Fibroblast of lung (primary cell): ENCODE data around the gene CD46. TPM values are rescaled to one million over a fixed set of nuclear protein-coding genes. Genes with fewer than 3 reads are reported as not detected.
"Not testable (repeated sequence)": the region's sequence is repeated elsewhere in the genome, so short reads cannot be mapped to it uniquely, and the experiment has no call there.

Source experiments
- DNase-seq, 2 donors: peaks; one replicate each; pipeline versions ENCODE4 v3.0.0 to v3.0.0-alpha.2; 2010; ENCODE audit warnings: low read depth in 2 of 2
- H2AFZ ChIP-seq: 2 replicates; pipeline ENCODE4 v1.5.1; 2012; ENCODE audit warnings: low read length, control low read depth, inconsistent platforms
- H3K27ac ChIP-seq: 2 replicates; pipeline ENCODE4 v1.5.1; 2011; ENCODE audit warnings: low read length, control low read depth; ENCODE audit not compliant: insufficient read depth
- H3K27me3 ChIP-seq: 2 replicates; pipeline ENCODE4 v1.5.1; 2011; ENCODE audit warnings: mild to moderate bottlenecking, low read length; ENCODE audit not compliant: control insufficient read depth, insufficient read depth
- H3K36me3 ChIP-seq: 2 replicates; pipeline ENCODE4 v1.5.1; 2011; ENCODE audit warnings: low read length; ENCODE audit not compliant: control insufficient read depth, insufficient read depth
- H3K4me1 ChIP-seq: 2 replicates; pipeline ENCODE4 v1.5.1; 2011; ENCODE audit warnings: low read length; ENCODE audit not compliant: control insufficient read depth, insufficient read depth; ENCODE audit errors: extremely low read depth
- H3K4me2 ChIP-seq: 2 replicates; pipeline ENCODE4 v1.5.1; 2011; ENCODE audit warnings: low read length, control low read depth; ENCODE audit not compliant: insufficient read depth; ENCODE audit errors: extremely low read depth
- H3K4me3 ChIP-seq, 4 experiments: fragments of 200-600 bp in 1 of 4; sonication (generic) in 1 of 4; replicated peaks in 1 of 4; 2 replicates each; pipeline ENCODE4 v1.5.1; 2011 to 2016; ENCODE audit warnings: low read length in 4 of 4, low read depth in 3 of 4, mild to moderate bottlenecking in 3 of 4, control low read depth in 2 of 4, inconsistent platforms in 1 of 4, mixed read lengths in 1 of 4; ENCODE audit not compliant: insufficient read depth in 1 of 4; ENCODE audit errors: control extremely low read depth in 1 of 4
- H3K79me2 ChIP-seq: 2 replicates; pipeline ENCODE4 v1.5.1; 2012; ENCODE audit warnings: mild to moderate bottlenecking, low read length, inconsistent platforms; ENCODE audit not compliant: control insufficient read depth, insufficient read depth
- H3K9ac ChIP-seq: 2 replicates; pipeline ENCODE4 v1.5.1; 2011; ENCODE audit warnings: mild to moderate bottlenecking, low read length, control low read depth; ENCODE audit not compliant: insufficient read depth
- H3K9me3 ChIP-seq: 2 replicates; pipeline ENCODE4 v1.5.1; 2012; ENCODE audit warnings: low read depth, low read length; ENCODE audit not compliant: control insufficient read depth, insufficient read depth
- H4K20me1 ChIP-seq: 2 replicates; pipeline ENCODE4 v1.5.1; 2011; ENCODE audit warnings: low read length; ENCODE audit not compliant: control insufficient read depth, insufficient read depth; ENCODE audit errors: extremely low read depth
- CTCF ChIP-seq, 2 donors: IDR thresholded peaks in 1 of 2; conservative IDR thresholded peaks in 1 of 2; 1 replicate in 1 of 2; 2 replicates in 1 of 2; pipeline ENCODE4 v1.5.1; 2011 to 2012; ENCODE audit warnings: low read length in 2 of 2, control low read depth in 1 of 2, inconsistent platforms in 1 of 2, low read depth in 1 of 2, mild to moderate bottlenecking in 1 of 2
- EZH2 ChIP-seq: IDR thresholded peaks from 2 replicates; pipeline ENCODE4 v1.5.1; 2012; ENCODE audit warnings: low read length, control low read depth, mild to moderate bottlenecking; ENCODE audit errors: missing control alignments
- polyA plus RNA-seq, 2 donors: library from polyadenylated mRNA; depleted of rRNA in 1 of 2; stranded (reverse) in 1 of 2; unstranded in 1 of 2; fragments of >200 nt; gene quantifications; 2 replicates each; pipeline ENCODE4 v1.2.1, GENCODE V29; 2011 to 2012; ENCODE audit warnings: missing spikeins in 1 of 2
- total RNA-seq: library from RNA; depleted of rRNA; stranded (reverse); fragments of >200 nt; gene quantifications from 2 replicates; pipeline ENCODE4 v1.2.1, GENCODE V29; 2014

The CD46 gene
- total and polyA plus RNA-seq, 2 donors (not counting 1 experiment from before 2014, with no cell fraction given): 198 to 294 TPM

GRCh38 chr1:207737503-207738157 lies 14.2 kb upstream of the CD46 start:
- not testable (repeated sequence) for H2AFZ ChIP-seq, H3K9me3 ChIP-seq, H3K4me3 ChIP-seq, DNase-seq, H4K20me1 ChIP-seq, H3K4me2 ChIP-seq, H3K4me1 ChIP-seq, H3K27ac ChIP-seq, H3K9ac ChIP-seq, H3K79me2 ChIP-seq, H3K27me3 ChIP-seq, H3K36me3 ChIP-seq

GRCh38 chr1:207738158-207738659 lies 13.6 kb upstream of the CD46 start:
- H3K27ac ChIP-seq, DNase-seq: not testable (repeated sequence)

GRCh38 chr1:207740207-207740606 lies 11.6 kb upstream of the CD46 start:
- no peak overlapping the region for H3K4me3 ChIP-seq
- no peak overlapping the region for H3K4me2 ChIP-seq
- no peaks in the 10 kb centered on the region for H3K27me3 ChIP-seq
- DNase-seq: no peak
- no peaks in the 10 kb centered on the region for H4K20me1 ChIP-seq
- H3K9me3 ChIP-seq: no peaks in the 10 kb centered on the region
- no peaks in the 10 kb centered on the region for H3K4me1 ChIP-seq
- H3K9ac ChIP-seq: no peak overlapping the region
- H3K36me3 ChIP-seq: no peaks in the 10 kb centered on the region
- H2AFZ ChIP-seq: no peak overlapping the region
- no peak overlapping the region for H3K27ac ChIP-seq
- TF ChIP-seq CTCF (conservative IDR thresholded peaks at IDR 0.05 in 1 of 2, IDR thresholded peaks at IDR 0.05 in 1 of 2; ENCODE audit: low read depth in 1 of 2, low read length in 2 of 2) (no peak), EZH2 (no peak)
- H3K79me2 ChIP-seq: no peaks in the 10 kb centered on the region

More at GRCh38 chr1:207738158-207738659, 13.6 kb upstream of the CD46 start:
- not testable (repeated sequence) for H3K4me2 ChIP-seq, H3K79me2 ChIP-seq, H3K36me3 ChIP-seq, H3K9ac ChIP-seq, H3K9me3 ChIP-seq, H3K4me3 ChIP-seq, H4K20me1 ChIP-seq, H3K27me3 ChIP-seq, H3K4me1 ChIP-seq, H2AFZ ChIP-seq

GRCh38 chr1:207742850-207743555 lies 8.9 kb upstream of the CD46 start:
- H3K4me2 ChIP-seq: no peak overlapping the region
- no peaks in the 10 kb centered on the region for H3K36me3 ChIP-seq
- DNase-seq: no peak
- H3K27me3 ChIP-seq: no peaks in the 10 kb centered on the region
- no peak overlapping the region for H3K9ac ChIP-seq
- H3K27ac ChIP-seq: no peak overlapping the region
- H3K79me2 ChIP-seq: no peaks in the 10 kb centered on the region
- H3K4me1 ChIP-seq: no peaks in the 10 kb centered on the region
- TF ChIP-seq CTCF (conservative IDR thresholded peaks at IDR 0.05 in 1 of 2, IDR thresholded peaks at IDR 0.05 in 1 of 2; ENCODE audit: low read depth in 1 of 2, low read length in 2 of 2) (no peak), EZH2 (no peak)
- H3K4me3 ChIP-seq: no peak overlapping the region
- no peaks in the 10 kb centered on the region for H4K20me1 ChIP-seq
- H2AFZ ChIP-seq: no peak overlapping the region
- H3K9me3 ChIP-seq: no peaks in the 10 kb centered on the region
